ENCODE data around the gene TMEM150B. TPM values are rescaled to one million over a fixed set of nuclear protein-coding genes. Genes with fewer than 3 reads are reported as not detected.

The TMEM150B gene, protein sequence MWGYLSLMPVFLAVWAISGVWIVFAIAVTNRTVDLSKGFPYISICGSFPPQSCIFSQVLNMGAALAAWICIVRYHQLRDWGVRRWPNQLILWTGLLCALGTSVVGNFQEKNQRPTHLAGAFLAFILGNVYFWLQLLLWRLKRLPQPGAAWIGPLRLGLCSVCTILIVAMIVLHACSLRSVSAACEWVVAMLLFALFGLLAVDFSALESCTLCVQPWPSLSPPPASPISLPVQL
- not detected for total RNA-seq (ENCODE audit: unreplicated experiment)
- long read RNA-seq: 0 reads

DNA sequence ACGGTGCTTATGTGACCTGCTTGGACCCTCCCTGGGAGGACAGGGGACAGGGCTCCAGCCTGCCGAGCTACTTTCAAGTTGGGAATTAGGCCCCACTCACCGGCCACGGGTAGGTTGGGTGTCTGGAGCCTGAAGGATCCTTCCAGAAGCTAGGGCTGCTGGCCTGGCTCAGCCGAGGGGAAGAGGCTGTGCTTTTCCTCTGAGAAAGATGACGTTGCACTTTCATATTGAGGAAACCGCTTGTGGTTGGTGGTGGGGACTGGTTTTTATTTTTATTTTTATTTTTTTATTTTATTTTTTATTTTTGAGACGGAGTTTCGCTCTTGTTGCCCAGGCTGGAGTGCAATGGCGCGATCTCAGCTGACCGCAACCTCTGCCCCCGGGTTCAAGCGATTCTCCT is at the start of gene TMEM150B:
Gene TMEM150B (minus strand): TSS at position 170 of the 400 bp plus-strand sequence. CDS start 4,305 bp downstream, outside the sequence.
- H3K27ac Mint-ChIP-seq (ENCODE audit: unreplicated experiment): no peak within 1 kb of the TSS
- TF ChIP-seq, protein P1, sequence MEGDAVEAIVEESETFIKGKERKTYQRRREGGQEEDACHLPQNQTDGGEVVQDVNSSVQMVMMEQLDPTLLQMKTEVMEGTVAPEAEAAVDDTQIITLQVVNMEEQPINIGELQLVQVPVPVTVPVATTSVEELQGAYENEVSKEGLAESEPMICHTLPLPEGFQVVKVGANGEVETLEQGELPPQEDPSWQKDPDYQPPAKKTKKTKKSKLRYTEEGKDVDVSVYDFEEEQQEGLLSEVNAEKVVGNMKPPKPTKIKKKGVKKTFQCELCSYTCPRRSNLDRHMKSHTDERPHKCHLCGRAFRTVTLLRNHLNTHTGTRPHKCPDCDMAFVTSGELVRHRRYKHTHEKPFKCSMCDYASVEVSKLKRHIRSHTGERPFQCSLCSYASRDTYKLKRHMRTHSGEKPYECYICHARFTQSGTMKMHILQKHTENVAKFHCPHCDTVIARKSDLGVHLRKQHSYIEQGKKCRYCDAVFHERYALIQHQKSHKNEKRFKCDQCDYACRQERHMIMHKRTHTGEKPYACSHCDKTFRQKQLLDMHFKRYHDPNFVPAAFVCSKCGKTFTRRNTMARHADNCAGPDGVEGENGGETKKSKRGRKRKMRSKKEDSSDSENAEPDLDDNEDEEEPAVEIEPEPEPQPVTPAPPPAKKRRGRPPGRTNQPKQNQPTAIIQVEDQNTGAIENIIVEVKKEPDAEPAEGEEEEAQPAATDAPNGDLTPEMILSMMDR (IDR thresholded peaks at IDR 0.05; ENCODE audit: unreplicated experiment): no peak
- peaks cover 8% of the 10 kb centered on the region for H3K27me3 Mint-ChIP-seq (ENCODE audit: unreplicated experiment)

DNA sequence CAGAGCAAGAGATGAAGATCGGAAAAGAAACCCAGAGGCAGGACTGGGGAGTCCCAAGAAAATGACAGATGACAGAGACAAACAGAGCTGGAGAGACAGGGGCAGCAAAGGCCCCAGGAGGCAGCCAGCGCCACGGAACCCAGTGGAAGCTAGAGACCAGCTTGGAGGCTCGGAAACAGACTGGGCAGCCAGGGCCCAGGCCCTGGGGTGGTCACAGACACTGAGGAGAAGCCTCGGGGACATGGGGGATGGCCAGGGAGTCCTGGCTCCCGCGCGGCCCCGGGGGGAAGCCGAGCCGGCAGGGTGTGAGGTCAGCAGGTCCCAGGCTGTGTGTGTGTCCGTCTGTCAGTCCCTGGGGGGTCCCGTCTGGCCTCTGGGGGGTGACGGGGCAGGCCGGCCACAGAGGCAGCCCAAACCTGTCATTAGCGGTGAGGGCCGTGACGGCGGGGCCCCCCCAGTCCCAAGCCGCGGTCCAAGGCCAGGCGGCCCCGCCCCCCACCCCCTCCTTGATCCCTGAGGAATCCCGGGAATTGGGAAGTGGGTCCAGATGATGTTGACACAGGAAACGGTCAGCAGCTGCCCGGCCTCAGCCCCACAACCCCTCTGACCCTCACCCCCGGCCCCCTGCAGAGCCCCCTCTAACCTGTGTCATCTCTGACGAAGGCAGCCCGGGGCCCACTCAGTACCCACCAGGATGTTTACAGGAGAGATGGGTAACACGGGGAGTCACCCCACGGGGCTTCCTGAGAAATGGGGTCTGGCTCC is 49.0 kb upstream of the TMEM150B start:
- Mint-ChIP-seq H3K36me3 (ENCODE audit: low read depth, unreplicated experiment) (no peaks in the 10 kb centered on the region), H3K27me3 (ENCODE audit: unreplicated experiment) (peaks cover 22% of the 10 kb centered on the region), H3K27ac (ENCODE audit: unreplicated experiment) (peak overlapping the region; percentile 11), H3K4me1 (ENCODE audit: unreplicated experiment) (peaks cover 8% of the 10 kb centered on the region), H3K4me3 (ENCODE audit: unreplicated experiment) (no peak overlapping the region), H3K9me3 (ENCODE audit: unreplicated experiment) (no peaks in the 10 kb centered on the region)
- TF ChIP-seq, protein P1 (IDR thresholded peaks at IDR 0.05; ENCODE audit: unreplicated experiment): no peak
- DNase-seq (ENCODE audit: low spot score): no peak

More for the DNA sequence above, at the start of gene TMEM150B:
- DNase-seq (ENCODE audit: low spot score): no peak
- Mint-ChIP-seq H3K36me3 (ENCODE audit: low read depth, unreplicated experiment) (peaks cover 7% of the 10 kb centered on the region), H3K4me1 (ENCODE audit: unreplicated experiment) (no peaks in the 10 kb centered on the region), H3K9me3 (ENCODE audit: unreplicated experiment) (no peaks in the 10 kb centered on the region), H3K4me3 (ENCODE audit: unreplicated experiment) (no peak within 1 kb of the TSS)

DNA sequence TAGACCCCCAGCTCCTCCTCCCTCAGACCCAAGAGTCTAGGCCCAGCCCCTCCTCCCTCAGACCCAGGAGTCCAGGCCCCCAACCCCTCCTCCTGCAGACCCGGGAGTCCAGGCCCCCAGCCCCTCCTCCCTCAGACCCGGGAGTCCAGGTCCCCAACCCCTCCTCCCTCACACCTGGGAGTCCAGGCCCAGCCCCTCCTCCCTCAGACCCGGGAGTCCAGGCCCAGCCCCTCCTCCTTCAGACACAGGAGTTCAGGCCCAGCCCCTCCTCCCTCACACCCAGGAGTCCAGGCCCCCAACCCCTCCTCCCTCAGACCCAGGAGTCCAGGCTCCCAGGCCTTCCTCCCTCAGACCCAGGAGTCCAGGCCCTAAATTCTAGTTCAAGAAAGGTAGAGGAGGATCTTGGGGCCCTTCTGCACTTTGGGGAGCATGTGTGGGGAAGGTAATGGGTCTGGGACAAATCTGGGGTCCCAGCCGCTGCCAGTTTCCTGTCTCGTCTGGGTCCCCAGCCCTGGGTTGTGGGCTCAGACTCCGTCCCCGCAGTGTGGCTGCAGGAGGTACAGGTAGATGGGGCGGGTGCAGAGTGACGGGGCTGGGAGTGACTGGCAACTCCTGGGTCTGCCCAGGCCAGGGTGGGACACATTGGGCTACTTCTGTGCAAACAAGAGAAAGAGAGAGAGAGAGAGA is 48.3 kb upstream of the TMEM150B start:
- TF ChIP-seq, protein P1 (IDR thresholded peaks at IDR 0.05; ENCODE audit: unreplicated experiment): no peak
- Mint-ChIP-seq H3K27ac (ENCODE audit: unreplicated experiment) (peak overlapping the region; percentile 11), H3K27me3 (ENCODE audit: unreplicated experiment) (peaks cover 22% of the 10 kb centered on the region), H3K4me1 (ENCODE audit: unreplicated experiment) (peaks cover 8% of the 10 kb centered on the region), H3K4me3 (ENCODE audit: unreplicated experiment) (no peak overlapping the region), H3K36me3 (ENCODE audit: low read depth, unreplicated experiment) (no peaks in the 10 kb centered on the region), H3K9me3 (ENCODE audit: unreplicated experiment) (no peaks in the 10 kb centered on the region)
- no peak for DNase-seq (ENCODE audit: low spot score)

DNA sequence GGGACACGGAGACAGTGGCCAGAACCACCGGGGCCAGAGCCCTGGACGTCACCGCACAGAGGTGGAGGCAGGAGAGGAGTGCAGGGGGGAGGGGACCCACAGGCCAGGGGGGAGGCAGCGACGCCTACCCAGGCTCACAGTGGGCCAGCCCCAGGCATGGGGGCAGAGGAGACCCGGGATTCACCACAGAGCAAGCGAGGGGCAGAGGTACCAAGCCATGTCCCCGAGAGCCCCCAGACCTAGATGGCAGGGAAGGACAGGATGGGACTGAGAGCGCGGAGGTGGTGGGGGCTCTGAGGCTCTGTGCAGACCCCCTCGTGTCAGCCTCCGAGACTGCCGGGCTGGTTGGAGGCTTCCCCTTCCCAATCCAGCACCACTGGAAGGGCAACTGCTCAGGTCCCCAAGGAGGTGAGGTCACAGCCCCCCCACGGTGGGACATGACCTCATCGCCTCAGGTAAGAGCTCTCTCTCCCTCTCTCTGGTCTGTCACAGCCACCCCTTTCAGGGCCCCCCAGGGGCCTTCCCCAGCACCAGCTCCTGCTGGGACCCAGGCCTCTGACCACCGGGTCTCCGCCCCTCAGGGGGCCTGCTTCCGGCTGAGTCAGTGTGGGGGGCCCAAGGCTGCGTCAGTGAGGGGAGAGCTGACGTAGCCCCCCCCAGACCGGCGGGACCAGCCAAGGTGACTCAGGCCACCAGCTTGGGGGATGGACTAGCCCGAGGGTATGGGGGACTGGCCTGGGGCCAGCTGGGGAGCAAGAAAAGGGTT is 47.4 kb upstream of the TMEM150B start:
- no peak overlapping the region for H3K27ac Mint-ChIP-seq (ENCODE audit: unreplicated experiment)
- TF ChIP-seq, protein P1 (IDR thresholded peaks at IDR 0.05; ENCODE audit: unreplicated experiment): no peak
- no peak for DNase-seq (ENCODE audit: low spot score)
- no peak overlapping the region for H3K4me3 Mint-ChIP-seq (ENCODE audit: unreplicated experiment)
- H3K9me3 Mint-ChIP-seq (ENCODE audit: unreplicated experiment): no peaks in the 10 kb centered on the region
- H3K4me1 Mint-ChIP-seq (ENCODE audit: unreplicated experiment): peaks cover 8% of the 10 kb centered on the region
- H3K27me3 Mint-ChIP-seq (ENCODE audit: unreplicated experiment): peaks cover 25% of the 10 kb centered on the region
- H3K36me3 Mint-ChIP-seq (ENCODE audit: low read depth, unreplicated experiment): no peaks in the 10 kb centered on the region

All from endothelial cell (in vitro differentiated cells).